ENCODE measurements around the gene HYOU1.
"Not testable (repeated sequence)": the region's sequence is repeated elsewhere in the genome, so short reads cannot be mapped to it uniquely, and the experiment has no call there.

DNA sequence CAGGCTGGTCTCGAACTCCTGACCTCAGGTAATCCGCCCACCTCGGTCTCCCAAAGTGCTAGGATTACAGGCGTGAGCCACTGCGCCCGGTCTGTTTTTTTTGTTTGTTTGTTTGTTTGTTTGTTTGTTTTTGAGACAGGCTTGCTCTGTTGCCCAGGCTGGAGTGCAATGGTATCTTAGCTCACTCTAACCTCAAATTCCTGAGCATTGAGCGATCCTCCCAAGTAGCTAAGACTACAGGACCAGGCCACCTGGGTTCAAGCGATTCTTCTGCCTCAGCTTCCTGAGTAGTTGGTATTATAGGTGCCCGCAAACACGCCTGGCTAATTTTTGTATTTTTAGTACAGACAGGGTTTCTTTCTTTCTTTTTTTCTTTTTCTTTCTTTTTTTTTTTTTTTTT is 23.6 kb downstream of the HYOU1 start:
- TF ChIP-seq POLR2A (IDR thresholded peaks at IDR 0.05; ENCODE audit: low read depth, low read length); POLR2AphosphoS5 (IDR thresholded peaks at IDR 0.05; ENCODE audit: low read depth, low read length); TAF1 (IDR thresholded peaks at IDR 0.05; ENCODE audit: low read depth, low read length); PAX5 (IDR thresholded peaks at IDR 0.05; ENCODE audit: insufficient read depth, low read length, severe bottlenecking): not testable (repeated sequence)
